Activated CD8-positive, alpha-beta T cell treated with anti-CD3 and anti-CD28 coated beads for 36 hours (primary cell): Measurements from ENCODE around the gene ZNF397. TPM values are rescaled to one million over a fixed set of nuclear protein-coding genes. Genes with fewer than 3 reads are reported as not detected.

Source experiments
- ATAC-seq: fragments of 200-7000 bp; cut with Tn5 transposase; one replicate; pipeline ENCODE4 v1.10.0; 2021; ENCODE audit warnings: mild to moderate bottlenecking, moderate library complexity
- CTCF ChIA-PET: fragments of 350-600 bp; sonication (Branson Sonifier 250); formaldehyde crosslinking; loops from one replicate; lab custom pipeline; 2021; ENCODE audit warnings: antibody characterized with exemption; lab: Charles Lee
- POLR2A ChIA-PET: fragments of 350-600 bp; sonication (Branson Sonifier 250); formaldehyde crosslinking; loops from one replicate; lab custom pipeline; 2021; ENCODE audit warnings: antibody characterized with exemption; lab: Charles Lee
- DNase-seq: peaks from one replicate; pipeline ENCODE4 v3.0.0-alpha.2; 2020
- H3K27ac Mint-ChIP-seq: one replicate; pipeline ENCODE4 v1.8.0; 2021; ENCODE audit warnings: mild to moderate bottlenecking, mixed read lengths
- H3K27me3 Mint-ChIP-seq: one replicate; pipeline ENCODE4 v1.8.0; 2021; ENCODE audit warnings: mixed read lengths
- H3K36me3 Mint-ChIP-seq: one replicate; pipeline ENCODE4 v1.8.0; 2021; ENCODE audit warnings: low read depth, mixed read lengths
- H3K4me1 Mint-ChIP-seq: one replicate; pipeline ENCODE4 v1.8.0; 2021; ENCODE audit warnings: low read depth, mixed read lengths
- H3K4me3 Mint-ChIP-seq: one replicate; pipeline ENCODE4 v1.8.0; 2021; ENCODE audit warnings: mild to moderate bottlenecking, moderate library complexity, mixed read lengths
- H3K9me3 Mint-ChIP-seq: one replicate; pipeline ENCODE4 v1.8.0; 2021; ENCODE audit warnings: mixed read lengths
- intact Hi-C: fragments of 100-400 bp; cut with micrococcal nuclease; formaldehyde crosslinking; loops from one replicate; pipeline ENCODE4 v1.10.0; 2022
- total RNA-seq, 2 experiments: library from RNA; stranded (reverse); gene quantifications; one replicate each; pipeline ENCODE4 v1.2.3, GENCODE V29; 2021
- TF ChIP-seq, protein P1 (sequence below): fragments of 200-600 bp; IDR thresholded peaks from one replicate; pipeline ENCODE4 v1.8.0; 2022; ENCODE audit warnings: antibody characterized with exemption, mild to moderate bottlenecking

The ZNF397 gene
- total RNA-seq, 2 experiments from 2014 or later, result 17.9 to 18.9 TPM

- CTCF ChIA-PET, result interaction anchor here (0.6 to 3.6 kb wide), 4 partner anchors 8 to 233 kb away, joined by 3 to 21 read pairs (median 8); no protein-coding TSS in a partner anchor
- no peak for DNase-seq
- POLR2A ChIA-PET, result interaction anchor here (1.6 kb wide), 1 partner anchor 27 kb away, joined by 3 read pairs; no protein-coding TSS in a partner anchor
- no peak overlapping the region for H3K27ac Mint-ChIP-seq
- H3K9me3 Mint-ChIP-seq, result peaks cover 6% of the 10 kb centered on the region
- TF ChIP-seq, protein P1, sequence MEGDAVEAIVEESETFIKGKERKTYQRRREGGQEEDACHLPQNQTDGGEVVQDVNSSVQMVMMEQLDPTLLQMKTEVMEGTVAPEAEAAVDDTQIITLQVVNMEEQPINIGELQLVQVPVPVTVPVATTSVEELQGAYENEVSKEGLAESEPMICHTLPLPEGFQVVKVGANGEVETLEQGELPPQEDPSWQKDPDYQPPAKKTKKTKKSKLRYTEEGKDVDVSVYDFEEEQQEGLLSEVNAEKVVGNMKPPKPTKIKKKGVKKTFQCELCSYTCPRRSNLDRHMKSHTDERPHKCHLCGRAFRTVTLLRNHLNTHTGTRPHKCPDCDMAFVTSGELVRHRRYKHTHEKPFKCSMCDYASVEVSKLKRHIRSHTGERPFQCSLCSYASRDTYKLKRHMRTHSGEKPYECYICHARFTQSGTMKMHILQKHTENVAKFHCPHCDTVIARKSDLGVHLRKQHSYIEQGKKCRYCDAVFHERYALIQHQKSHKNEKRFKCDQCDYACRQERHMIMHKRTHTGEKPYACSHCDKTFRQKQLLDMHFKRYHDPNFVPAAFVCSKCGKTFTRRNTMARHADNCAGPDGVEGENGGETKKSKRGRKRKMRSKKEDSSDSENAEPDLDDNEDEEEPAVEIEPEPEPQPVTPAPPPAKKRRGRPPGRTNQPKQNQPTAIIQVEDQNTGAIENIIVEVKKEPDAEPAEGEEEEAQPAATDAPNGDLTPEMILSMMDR, result no peak
- no peak for ATAC-seq
- H3K36me3 Mint-ChIP-seq, result peaks cover 21% of the 10 kb centered on the region
- no peak overlapping the region for H3K4me3 Mint-ChIP-seq
- intact Hi-C loops, result loop anchor here (10.0 kb wide), 1 partner anchor 145 kb away; no protein-coding TSS in a partner anchor
- H3K4me1 Mint-ChIP-seq, result peaks cover 24% of the 10 kb centered on the region
- no peaks in the 10 kb centered on the region for H3K27me3 Mint-ChIP-seq
Measured at GRCh38 chr18:35239314-35239713, 1.5 kb upstream of the ZNF397 start.

GRCh38 chr18:35241448-35241804 lies 592 bp downstream of the ZNF397 start:
- no peak for ATAC-seq
- intact Hi-C loops, result loop anchor here (2.0 to 5.0 kb wide), 2 partner anchors 49 to 101 kb away; partner anchors contain the start of genes ZNF24 and ZSCAN30
- H3K4me3 Mint-ChIP-seq, result peak overlapping the region; percentile 94
- H3K27ac Mint-ChIP-seq, result peak overlapping the region; percentile 98
- peaks cover 21% of the 10 kb centered on the region for H3K9me3 Mint-ChIP-seq
- POLR2A ChIA-PET, result interaction anchor here (0.6 to 2.0 kb wide), 4 partner anchors 46 to 94 kb away, joined by 3 to 6 read pairs (median 4); partner anchors contain the start of gene ZSCAN30
- DNase-seq, result no peak
- H3K27me3 Mint-ChIP-seq, result no peaks in the 10 kb centered on the region
- H3K36me3 Mint-ChIP-seq, result peaks cover 42% of the 10 kb centered on the region
- CTCF ChIA-PET, result interaction anchor here (1.5 to 3.6 kb wide), 5 partner anchors 10 to 144 kb away, joined by 3 to 21 read pairs (median 8); no protein-coding TSS in a partner anchor
- H3K4me1 Mint-ChIP-seq, result peaks cover 33% of the 10 kb centered on the region
- TF ChIP-seq, protein P1, result no peak

- Mint-ChIP-seq H3K4me1 (peaks cover 37% of the 10 kb centered on the region), H3K36me3 (peaks cover 52% of the 10 kb centered on the region), H3K27me3 (no peaks in the 10 kb centered on the region), H3K4me3 (peak overlapping the region; percentile 94), H3K27ac (no peak overlapping the region), H3K9me3 (peaks cover 28% of the 10 kb centered on the region)
- ATAC-seq, result no peak
- ChIA-PET CTCF (interaction anchor here (0.8 to 1.7 kb wide), 2 partner anchors 10 to 97 kb away, joined by 3 to 4 read pairs; no protein-coding TSS in a partner anchor), POLR2A (interaction anchor here (0.9 to 1.0 kb wide), 2 partner anchors 11 to 102 kb away, joined by 3 to 4 read pairs; partner anchors contain the start of gene ZNF24)
- DNase-seq, result no peak
- TF ChIP-seq, protein P1, result no peak
- intact Hi-C loops, result loop anchor here (5.0 kb wide), 1 partner anchor 100 kb away; the partner anchor contains the start of gene ZNF24
Measured at GRCh38 chr18:35242426-35242825, 1.6 kb downstream of the ZNF397 start.

GRCh38 chr18:35244671-35245070 lies 3.8 kb downstream of the ZNF397 start:
- POLR2A ChIA-PET, result interaction anchor here (1.1 kb wide), 1 partner anchor 95 kb away, joined by 3 read pairs; no protein-coding TSS in a partner anchor
- Mint-ChIP-seq H3K27me3 (no peaks in the 10 kb centered on the region), H3K27ac (peak overlapping the region; percentile 27)

More at GRCh38 chr18:35244671-35245070, 3.8 kb downstream of the ZNF397 start:
- Mint-ChIP-seq H3K36me3 (peaks cover 71% of the 10 kb centered on the region), H3K4me1 (peaks cover 40% of the 10 kb centered on the region), H3K9me3 (peaks cover 28% of the 10 kb centered on the region), H3K4me3 (no peak overlapping the region)
- TF ChIP-seq, protein P1, result no peak
- CTCF ChIA-PET, result interaction anchor here (2.1 kb wide), 1 partner anchor 9 kb away, joined by 5 read pairs; no protein-coding TSS in a partner anchor
- DNase-seq (no peak), ATAC-seq (no peak)
- intact Hi-C loops, result loop anchor here (5.0 kb wide), 1 partner anchor 98 kb away; the partner anchor contains the start of gene ZNF24
